Liver (tissue), 9 donors: ENCODE data around the gene IGSF3. TPM values are rescaled to one million over a fixed set of nuclear protein-coding genes. Genes with fewer than 3 reads are reported as not detected.

Experiments
- DNase-seq: peaks from one replicate; pipeline ENCODE4 v3.0.0-alpha.2; 2017; ENCODE audit warnings: low spot score
- H3K27ac ChIP-seq, 2 donors: one replicate each; pipeline ENCODE4 v1.7.0; 2013; ENCODE audit warnings: inconsistent platforms in 2 of 2, low read length in 2 of 2, control low read depth in 1 of 2, low read depth in 1 of 2, mild to moderate bottlenecking in 1 of 2
- H3K27me3 ChIP-seq, 4 donors: one replicate each; pipeline versions ENCODE4 v1.6.1 to v1.7.0; 2013; ENCODE audit warnings: low read length in 3 of 4, inconsistent platforms in 1 of 4, mild to moderate bottlenecking in 1 of 4, moderate library complexity in 1 of 4; ENCODE audit not compliant: control insufficient read depth in 4 of 4, insufficient read depth in 4 of 4
- H3K36me3 ChIP-seq, 4 donors: one replicate each; pipeline versions ENCODE4 v1.6.1 to v1.7.0; 2013; ENCODE audit warnings: low read length in 3 of 4, mild to moderate bottlenecking in 3 of 4, low read depth in 1 of 4, moderate library complexity in 1 of 4; ENCODE audit not compliant: control insufficient read depth in 4 of 4, insufficient read depth in 3 of 4
- H3K4me1 ChIP-seq, 4 donors: one replicate each; pipeline versions ENCODE4 v1.6.1 to v1.7.0; 2013; ENCODE audit warnings: low read length in 3 of 4, mild to moderate bottlenecking in 3 of 4, moderate library complexity in 1 of 4; ENCODE audit not compliant: control insufficient read depth in 4 of 4, insufficient read depth in 4 of 4
- H3K4me3 ChIP-seq, 3 donors: one replicate each; pipeline versions ENCODE4 v1.6.1 to v1.7.0; 2013; ENCODE audit warnings: low read length in 3 of 3, control low read depth in 1 of 3, low read depth in 1 of 3, mild to moderate bottlenecking in 1 of 3
- H3K9ac ChIP-seq, 2 donors: one replicate each; pipeline ENCODE4 v1.7.0; 2013; ENCODE audit warnings: low read length in 2 of 2, mild to moderate bottlenecking in 2 of 2, moderate library complexity in 2 of 2, control low read depth in 1 of 2, low read depth in 1 of 2
- H3K9me3 ChIP-seq, 4 donors: one replicate each; pipeline versions ENCODE4 v1.6.1 to v1.7.0; 2013; ENCODE audit warnings: low read length in 3 of 4; ENCODE audit not compliant: control insufficient read depth in 4 of 4
- EGR1 ChIP-seq, 2 donors: IDR thresholded peaks; 2 replicates each; pipeline ENCODE4 v1.6.1; 2016 to 2018; ENCODE audit warnings: antibody characterized with exemption in 2 of 2, low read depth in 2 of 2
- GABPA ChIP-seq, 2 donors: IDR thresholded peaks in 1 of 2; conservative IDR thresholded peaks in 1 of 2; 2 replicates each; pipeline ENCODE4 v1.6.1; 2016; ENCODE audit warnings: antibody characterized with exemption in 2 of 2, mild to moderate bottlenecking in 1 of 2, moderate library complexity in 1 of 2
- HNF4A ChIP-seq, 2 donors: conservative IDR thresholded peaks; 2 replicates each; pipeline ENCODE4 v1.6.1; 2016; ENCODE audit warnings: antibody characterized with exemption in 2 of 2, mild to moderate bottlenecking in 2 of 2
- HNF4G ChIP-seq: IDR thresholded peaks from 2 replicates; pipeline ENCODE4 v1.6.1; 2016; ENCODE audit warnings: antibody characterized with exemption
- JUND ChIP-seq, 2 donors: IDR thresholded peaks; 2 replicates each; pipeline ENCODE4 v1.6.1; 2016; ENCODE audit warnings: antibody characterized with exemption in 2 of 2
- NR2F2 ChIP-seq: IDR thresholded peaks from 2 replicates; pipeline ENCODE4 v1.6.1; 2016; ENCODE audit warnings: antibody characterized with exemption
- RAD21 ChIP-seq, 2 donors: IDR thresholded peaks; 2 replicates each; pipeline ENCODE4 v1.6.1; 2016; ENCODE audit warnings: antibody characterized with exemption in 2 of 2, mild to moderate bottlenecking in 2 of 2
- RXRA ChIP-seq, 2 donors: IDR thresholded peaks; 2 replicates each; pipeline ENCODE4 v1.6.1; 2017 to 2018; ENCODE audit warnings: antibody characterized with exemption in 2 of 2, mild to moderate bottlenecking in 1 of 2
- SP1 ChIP-seq: IDR thresholded peaks from 2 replicates; pipeline ENCODE4 v1.6.1; 2018; ENCODE audit warnings: antibody characterized with exemption, mild to moderate bottlenecking
- YY1 ChIP-seq: IDR thresholded peaks from 2 replicates; pipeline ENCODE4 v1.6.1; 2016; ENCODE audit warnings: antibody characterized with exemption, mild to moderate bottlenecking
- WGBS: extraction: QIAGEN DNeasy Blood & Tissue Kit; methylation state at CpG from one replicate; pipeline ENCODE4 v1.1.7; 2013; 5-methylcytosine and 5-hydroxymethylcytosine counted together
- polyA plus RNA-seq, 2 donors: library from polyadenylated mRNA; stranded (reverse) in 1 of 2; unstranded in 1 of 2; fragments of 200-250 nt in 1 of 2; fragments of >200 nt in 1 of 2; fragmentation: Nextera tagmentation in 1 of 2; extraction: Ambion mirVana in 1 of 2; gene quantifications; one replicate each; pipeline versions ENCODE4 v1.2.1 to v1.2.3, GENCODE V29; 2013 to 2015
- total RNA-seq, 2 donors: library from RNA; depleted of rRNA; stranded (reverse); fragments of >200 nt; gene quantifications; one replicate each; pipeline ENCODE4 v1.2.3, GENCODE V29; 2014
- TF ChIP-seq, protein P1 (sequence below): IDR thresholded peaks from 2 replicates; pipeline ENCODE4 v1.6.1; 2016; ENCODE audit warnings: antibody characterized with exemption
- TF ChIP-seq, protein P2 (sequence below): IDR thresholded peaks from 2 replicates; pipeline ENCODE4 v1.6.1; 2016; ENCODE audit warnings: antibody characterized with exemption, mild to moderate bottlenecking
- TF ChIP-seq, protein P3 (sequence below): fragments of 150-350 bp; IDR thresholded peaks from 2 replicates; pipeline ENCODE4 v1.5.1; 2017; ENCODE audit warnings: improper control_type of control experiment, low read depth, low read length; ENCODE audit not compliant: missing input control
- TF ChIP-seq, protein P4 (sequence below): IDR thresholded peaks from 2 replicates; pipeline ENCODE4 v1.6.1; 2016; ENCODE audit warnings: antibody characterized with exemption
- donor health status: healthy.
- donor health status: healthy.
- donor health status: healthy.
- donor health status: healthy.
- donor health status: healthy.

IGSF3 gene
- total and polyA plus RNA-seq, 4 donors: 0.14 to 5.4 (median 0.68) TPM

DNA sequence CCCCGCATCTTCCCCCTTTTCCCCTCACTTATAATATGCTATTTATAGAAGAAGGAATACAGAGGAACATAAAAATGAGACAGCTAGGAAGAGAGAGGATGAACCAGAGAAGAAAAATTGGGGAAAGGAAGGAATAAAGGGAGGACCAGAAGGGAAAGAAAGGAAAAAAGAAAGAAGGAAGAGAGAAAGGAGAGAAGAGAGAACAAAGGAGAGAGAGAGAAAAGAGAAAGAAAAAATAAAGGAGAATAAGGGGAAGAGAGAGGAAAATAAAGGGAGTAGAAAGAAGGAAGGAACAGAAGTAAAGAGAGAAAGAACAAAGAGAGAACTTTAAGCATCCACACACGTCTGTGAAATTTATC lies 11.2 kb upstream of the IGSF3 start:
- WGBS: 63% methylated on average over 2 of the region's 2 CpGs
- no peaks in the 10 kb centered on the region for H3K36me3 ChIP-seq

DNA sequence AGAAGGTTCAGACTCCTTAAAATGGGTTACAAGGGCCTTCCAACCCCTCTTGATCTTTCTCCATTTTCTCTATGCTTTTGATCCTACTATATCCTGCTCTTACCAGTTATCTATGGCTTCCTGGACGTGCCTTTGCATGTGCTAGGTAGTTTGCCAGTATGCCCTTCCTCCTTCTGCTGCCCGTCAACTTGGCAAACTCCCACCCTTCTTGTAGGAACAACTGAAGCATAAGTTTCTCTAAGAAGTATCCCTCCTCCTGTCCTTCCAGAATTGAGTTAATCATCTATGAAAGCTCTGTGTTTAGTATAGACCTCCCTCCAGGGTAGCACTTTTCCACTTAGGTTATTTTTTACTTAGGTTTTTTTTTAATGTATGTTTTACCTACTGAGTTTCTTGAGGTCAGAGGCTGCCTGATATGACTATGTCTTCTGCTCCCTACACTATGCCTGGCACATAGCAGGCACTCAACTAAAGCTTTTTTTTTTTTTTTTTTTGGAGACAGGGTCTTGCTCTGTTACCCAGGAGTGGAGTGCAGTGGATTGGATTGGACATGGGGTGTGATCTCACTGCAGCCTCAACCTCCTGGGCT lies 10.0 kb upstream of the IGSF3 start:
- no peaks in the 10 kb centered on the region for H3K4me1 ChIP-seq
- H3K27me3 ChIP-seq: no peaks in the 10 kb centered on the region
- no peak overlapping the region for H3K9ac ChIP-seq
- no peaks in the 10 kb centered on the region for H3K36me3 ChIP-seq
- H3K4me3 ChIP-seq: no peak overlapping the region
- H3K27ac ChIP-seq: no peak overlapping the region
- no peaks in the 10 kb centered on the region for H3K9me3 ChIP-seq
- no peak for DNase-seq
- TF ChIP-seq RAD21 (IDR thresholded peaks at IDR 0.05): no peak
- TF ChIP-seq HNF4A (conservative IDR thresholded peaks at IDR 0.05): no peak
- TF ChIP-seq, protein P1, sequence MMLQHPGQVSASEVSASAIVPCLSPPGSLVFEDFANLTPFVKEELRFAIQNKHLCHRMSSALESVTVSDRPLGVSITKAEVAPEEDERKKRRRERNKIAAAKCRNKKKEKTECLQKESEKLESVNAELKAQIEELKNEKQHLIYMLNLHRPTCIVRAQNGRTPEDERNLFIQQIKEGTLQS: no peak
- TF ChIP-seq EGR1 (IDR thresholded peaks at IDR 0.05; ENCODE audit: low read depth in 2 of 2): no peak
- no peak for TF ChIP-seq JUND (IDR thresholded peaks at IDR 0.05)
- TF ChIP-seq, protein P2, sequence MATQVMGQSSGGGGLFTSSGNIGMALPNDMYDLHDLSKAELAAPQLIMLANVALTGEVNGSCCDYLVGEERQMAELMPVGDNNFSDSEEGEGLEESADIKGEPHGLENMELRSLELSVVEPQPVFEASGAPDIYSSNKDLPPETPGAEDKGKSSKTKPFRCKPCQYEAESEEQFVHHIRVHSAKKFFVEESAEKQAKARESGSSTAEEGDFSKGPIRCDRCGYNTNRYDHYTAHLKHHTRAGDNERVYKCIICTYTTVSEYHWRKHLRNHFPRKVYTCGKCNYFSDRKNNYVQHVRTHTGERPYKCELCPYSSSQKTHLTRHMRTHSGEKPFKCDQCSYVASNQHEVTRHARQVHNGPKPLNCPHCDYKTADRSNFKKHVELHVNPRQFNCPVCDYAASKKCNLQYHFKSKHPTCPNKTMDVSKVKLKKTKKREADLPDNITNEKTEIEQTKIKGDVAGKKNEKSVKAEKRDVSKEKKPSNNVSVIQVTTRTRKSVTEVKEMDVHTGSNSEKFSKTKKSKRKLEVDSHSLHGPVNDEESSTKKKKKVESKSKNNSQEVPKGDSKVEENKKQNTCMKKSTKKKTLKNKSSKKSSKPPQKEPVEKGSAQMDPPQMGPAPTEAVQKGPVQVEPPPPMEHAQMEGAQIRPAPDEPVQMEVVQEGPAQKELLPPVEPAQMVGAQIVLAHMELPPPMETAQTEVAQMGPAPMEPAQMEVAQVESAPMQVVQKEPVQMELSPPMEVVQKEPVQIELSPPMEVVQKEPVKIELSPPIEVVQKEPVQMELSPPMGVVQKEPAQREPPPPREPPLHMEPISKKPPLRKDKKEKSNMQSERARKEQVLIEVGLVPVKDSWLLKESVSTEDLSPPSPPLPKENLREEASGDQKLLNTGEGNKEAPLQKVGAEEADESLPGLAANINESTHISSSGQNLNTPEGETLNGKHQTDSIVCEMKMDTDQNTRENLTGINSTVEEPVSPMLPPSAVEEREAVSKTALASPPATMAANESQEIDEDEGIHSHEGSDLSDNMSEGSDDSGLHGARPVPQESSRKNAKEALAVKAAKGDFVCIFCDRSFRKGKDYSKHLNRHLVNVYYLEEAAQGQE: no peak
- TF ChIP-seq GABPA (IDR thresholded peaks at IDR 0.05 in 1 of 2, conservative IDR thresholded peaks at IDR 0.05 in 1 of 2): no peak
- TF ChIP-seq NR2F2: no peak
- no peak for TF ChIP-seq RXRA (IDR thresholded peaks at IDR 0.05)
- TF ChIP-seq, protein P3, sequence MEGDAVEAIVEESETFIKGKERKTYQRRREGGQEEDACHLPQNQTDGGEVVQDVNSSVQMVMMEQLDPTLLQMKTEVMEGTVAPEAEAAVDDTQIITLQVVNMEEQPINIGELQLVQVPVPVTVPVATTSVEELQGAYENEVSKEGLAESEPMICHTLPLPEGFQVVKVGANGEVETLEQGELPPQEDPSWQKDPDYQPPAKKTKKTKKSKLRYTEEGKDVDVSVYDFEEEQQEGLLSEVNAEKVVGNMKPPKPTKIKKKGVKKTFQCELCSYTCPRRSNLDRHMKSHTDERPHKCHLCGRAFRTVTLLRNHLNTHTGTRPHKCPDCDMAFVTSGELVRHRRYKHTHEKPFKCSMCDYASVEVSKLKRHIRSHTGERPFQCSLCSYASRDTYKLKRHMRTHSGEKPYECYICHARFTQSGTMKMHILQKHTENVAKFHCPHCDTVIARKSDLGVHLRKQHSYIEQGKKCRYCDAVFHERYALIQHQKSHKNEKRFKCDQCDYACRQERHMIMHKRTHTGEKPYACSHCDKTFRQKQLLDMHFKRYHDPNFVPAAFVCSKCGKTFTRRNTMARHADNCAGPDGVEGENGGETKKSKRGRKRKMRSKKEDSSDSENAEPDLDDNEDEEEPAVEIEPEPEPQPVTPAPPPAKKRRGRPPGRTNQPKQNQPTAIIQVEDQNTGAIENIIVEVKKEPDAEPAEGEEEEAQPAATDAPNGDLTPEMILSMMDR: no peak
- TF ChIP-seq YY1: no peak
- no peak for TF ChIP-seq HNF4G
- WGBS: 86% methylated on average over 2 of the region's 2 CpGs

More for the DNA sequence above, 11.2 kb upstream of the IGSF3 start:
- Histone ChIP-seq H3K4me1 (no peaks in the 10 kb centered on the region), H3K27ac (no peak overlapping the region), H3K4me3 (no peak overlapping the region), H3K27me3 (no peaks in the 10 kb centered on the region), H3K9ac (no peak overlapping the region), H3K9me3 (no peaks in the 10 kb centered on the region)
- no peak for TF ChIP-seq SP1
- TF ChIP-seq, protein P2: no peak
- no peak for TF ChIP-seq RAD21 (IDR thresholded peaks at IDR 0.05)
- TF ChIP-seq, protein P4, sequence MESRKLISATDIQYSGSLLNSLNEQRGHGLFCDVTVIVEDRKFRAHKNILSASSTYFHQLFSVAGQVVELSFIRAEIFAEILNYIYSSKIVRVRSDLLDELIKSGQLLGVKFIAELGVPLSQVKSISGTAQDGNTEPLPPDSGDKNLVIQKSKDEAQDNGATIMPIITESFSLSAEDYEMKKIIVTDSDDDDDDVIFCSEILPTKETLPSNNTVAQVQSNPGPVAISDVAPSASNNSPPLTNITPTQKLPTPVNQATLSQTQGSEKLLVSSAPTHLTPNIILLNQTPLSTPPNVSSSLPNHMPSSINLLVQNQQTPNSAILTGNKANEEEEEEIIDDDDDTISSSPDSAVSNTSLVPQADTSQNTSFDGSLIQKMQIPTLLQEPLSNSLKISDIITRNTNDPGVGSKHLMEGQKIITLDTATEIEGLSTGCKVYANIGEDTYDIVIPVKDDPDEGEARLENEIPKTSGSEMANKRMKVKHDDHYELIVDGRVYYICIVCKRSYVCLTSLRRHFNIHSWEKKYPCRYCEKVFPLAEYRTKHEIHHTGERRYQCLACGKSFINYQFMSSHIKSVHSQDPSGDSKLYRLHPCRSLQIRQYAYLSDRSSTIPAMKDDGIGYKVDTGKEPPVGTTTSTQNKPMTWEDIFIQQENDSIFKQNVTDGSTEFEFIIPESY: no peak
- TF ChIP-seq NR2F2: no peak
- DNase-seq: no peak
